ENCODE results near the gene HTRA3.

DNA sequence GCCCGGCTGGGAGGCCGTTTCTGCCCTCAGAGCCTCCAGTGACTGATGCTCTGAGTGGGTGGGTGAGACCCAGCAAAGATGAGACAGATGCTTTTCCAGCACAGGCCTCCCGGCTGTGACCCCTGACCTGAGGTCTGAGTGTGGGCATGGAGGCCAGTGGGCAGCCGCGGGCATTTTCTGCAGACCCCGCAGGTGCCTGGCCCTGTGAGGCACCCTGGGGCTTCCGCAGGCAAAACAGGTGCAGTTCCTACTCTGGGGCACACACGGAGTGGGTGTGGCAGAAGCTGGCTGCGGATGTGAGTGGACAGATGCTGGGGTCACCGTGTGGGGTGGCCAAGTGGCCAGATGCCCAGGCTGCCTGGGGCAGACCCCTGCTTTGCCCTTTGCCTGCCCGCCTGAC lies 14.8 kb downstream of the HTRA3 start:
- TF ChIP-seq, protein P1, sequence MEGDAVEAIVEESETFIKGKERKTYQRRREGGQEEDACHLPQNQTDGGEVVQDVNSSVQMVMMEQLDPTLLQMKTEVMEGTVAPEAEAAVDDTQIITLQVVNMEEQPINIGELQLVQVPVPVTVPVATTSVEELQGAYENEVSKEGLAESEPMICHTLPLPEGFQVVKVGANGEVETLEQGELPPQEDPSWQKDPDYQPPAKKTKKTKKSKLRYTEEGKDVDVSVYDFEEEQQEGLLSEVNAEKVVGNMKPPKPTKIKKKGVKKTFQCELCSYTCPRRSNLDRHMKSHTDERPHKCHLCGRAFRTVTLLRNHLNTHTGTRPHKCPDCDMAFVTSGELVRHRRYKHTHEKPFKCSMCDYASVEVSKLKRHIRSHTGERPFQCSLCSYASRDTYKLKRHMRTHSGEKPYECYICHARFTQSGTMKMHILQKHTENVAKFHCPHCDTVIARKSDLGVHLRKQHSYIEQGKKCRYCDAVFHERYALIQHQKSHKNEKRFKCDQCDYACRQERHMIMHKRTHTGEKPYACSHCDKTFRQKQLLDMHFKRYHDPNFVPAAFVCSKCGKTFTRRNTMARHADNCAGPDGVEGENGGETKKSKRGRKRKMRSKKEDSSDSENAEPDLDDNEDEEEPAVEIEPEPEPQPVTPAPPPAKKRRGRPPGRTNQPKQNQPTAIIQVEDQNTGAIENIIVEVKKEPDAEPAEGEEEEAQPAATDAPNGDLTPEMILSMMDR (IDR thresholded peaks at IDR 0.05) = no peak
- no peak for TF ChIP-seq EP300 (IDR thresholded peaks at IDR 0.05)
- no peak for TF ChIP-seq POLR2A (IDR thresholded peaks at IDR 0.05; ENCODE audit: low read depth)
- no peak for TF ChIP-seq POLR2AphosphoS5 (IDR thresholded peaks at IDR 0.05)

All from esophagus muscularis mucosa (tissue), 4 donors.